Measurements from ENCODE around the gene ABCB4.

ABCB4 gene

GRCh38 chr7:87432536-87432935 lies 42.9 kb downstream of the ABCB4 start:
- TF ChIP-seq CTCF (IDR thresholded peaks at IDR 0.05; ENCODE audit: low read depth, low read length, missing control alignments) = no peak
- no peak overlapping the region for H3K4me3 ChIP-seq (ENCODE audit: low read depth, low read length)
- DNase-seq (ENCODE audit: low read depth) = no peak
- in situ Hi-C loops (cut with HindIII; ENCODE audit: low sequenced_read_pairs) = no loop called here

GRCh38 chr7:87427288-87427687 lies 48.2 kb downstream of the ABCB4 start:
- no peak for TF ChIP-seq CTCF (IDR thresholded peaks at IDR 0.05; ENCODE audit: low read depth, low read length, missing control alignments)
- DNase-seq (ENCODE audit: low read depth) = no peak
- in situ Hi-C loops (cut with HindIII; ENCODE audit: low sequenced_read_pairs) = no loop called here
- H3K4me3 ChIP-seq (ENCODE audit: low read depth, low read length) = no peak overlapping the region

- TF ChIP-seq CTCF (IDR thresholded peaks at IDR 0.05; ENCODE audit: low read depth, low read length, missing control alignments) = no peak
- H3K4me3 ChIP-seq (ENCODE audit: low read depth, low read length) = no peak overlapping the region
- in situ Hi-C loops (cut with HindIII; ENCODE audit: low sequenced_read_pairs) = no loop called here
Measured at GRCh38 chr7:87426160-87426559, 49.3 kb downstream of the ABCB4 start.

GRCh38 chr7:87424075-87424474 lies 51.4 kb downstream of the ABCB4 start:
- TF ChIP-seq CTCF (IDR thresholded peaks at IDR 0.05; ENCODE audit: low read depth, low read length, missing control alignments) = no peak
- in situ Hi-C loops (cut with HindIII; ENCODE audit: low sequenced_read_pairs) = no loop called here
- no peak for DNase-seq (ENCODE audit: low read depth)
- H3K4me3 ChIP-seq (ENCODE audit: low read depth, low read length) = no peak overlapping the region

More at GRCh38 chr7:87426160-87426559, 49.3 kb downstream of the ABCB4 start:
- DNase-seq (ENCODE audit: low read depth) = no peak

GRCh38 chr7:87420173-87420572 lies 55.3 kb downstream of the ABCB4 start:
- H3K4me3 ChIP-seq (ENCODE audit: low read depth, low read length) = no peak overlapping the region
- TF ChIP-seq CTCF (IDR thresholded peaks at IDR 0.05; ENCODE audit: low read depth, low read length, missing control alignments) = no peak
- DNase-seq (ENCODE audit: low read depth) = no peak
- in situ Hi-C loops (cut with HindIII; ENCODE audit: low sequenced_read_pairs) = no loop called here

- in situ Hi-C loops (cut with HindIII; ENCODE audit: low sequenced_read_pairs) = no loop called here
- TF ChIP-seq CTCF (IDR thresholded peaks at IDR 0.05; ENCODE audit: low read depth, low read length, missing control alignments) = peak; percentile 49
- no peak overlapping the region for H3K4me3 ChIP-seq (ENCODE audit: low read depth, low read length)
- DNase-seq (ENCODE audit: low read depth) = peak; percentile 57
Measured at GRCh38 chr7:87416682-87417587, 58.5 kb downstream of the ABCB4 start.
